Right cardiac atrium (tissue), 5 donors: ENCODE results near the gene HMX3. TPM values are rescaled to one million over a fixed set of nuclear protein-coding genes. Genes with fewer than 3 reads are reported as not detected.
A peak's percentile ranks its signal among the peaks of the same experiment; 100 is the strongest.

Experiments
- ATAC-seq, 2 donors: fragments of 200-7000 bp; cut with Tn5 transposase; one replicate each; pipeline versions ENCODE4 v1.8.0 to v1.9.1; 2020; ENCODE audit warnings: moderate library complexity in 2 of 2, mild to moderate bottlenecking in 1 of 2
- DNase-seq, 3 donors: peaks; one replicate each; pipeline ENCODE4 v3.0.0-alpha.2; 2020
- H3K27ac ChIP-seq: one replicate; pipeline ENCODE4 v1.5.1; 2013; ENCODE audit warnings: mild to moderate bottlenecking, low read length, control low read depth, moderate library complexity
- H3K27me3 ChIP-seq: one replicate; pipeline ENCODE4 v1.6.1; 2013; ENCODE audit not compliant: control insufficient read depth, insufficient read depth
- H3K4me1 ChIP-seq: one replicate; pipeline ENCODE4 v1.6.1; 2013; ENCODE audit warnings: low read length; ENCODE audit not compliant: control insufficient read depth, insufficient read depth
- H3K4me3 ChIP-seq: one replicate; pipeline ENCODE4 v1.5.1; 2013; ENCODE audit warnings: low read length, control low read depth
- H3K9me3 ChIP-seq: one replicate; pipeline ENCODE4 v1.6.1; 2013; ENCODE audit warnings: low read length; ENCODE audit not compliant: control insufficient read depth
- WGBS: extraction: QIAGEN DNeasy Blood & Tissue Kit; methylation state at CpG from one replicate; pipeline ENCODE4 v1.1.7; 2013; 5-methylcytosine and 5-hydroxymethylcytosine counted together
- intact Hi-C, 4 donors: fragments of 100-400 bp; cut with DNase I; formaldehyde crosslinking; loops; one replicate each; pipeline versions ENCODE4 v1.11.0 to v1.14.0; 2022 to 2023
- polyA plus RNA-seq: library from polyadenylated mRNA; stranded (reverse); fragments of 200-250 nt; gene quantifications from one replicate; pipeline ENCODE4 v1.2.3, GENCODE V29; 2013
- total RNA-seq, 4 donors: library from RNA; stranded (reverse); fragmentation: NEBNext Ultra II Directional; extraction: Animal tissue kit (Norgen Biotek cat#: 25700); gene quantifications; one replicate each; pipeline ENCODE4 v1.2.1, GENCODE V29; 2021
- donor health status: healthy with polysubstance abuse.
- donor health status: DM: no; HTN: yes; CAD: no.
- donor health status: DM: no; HTN: no; CAD: no.
- donor health status: DM: no; HTN: yes; CAD: no; lungs with severe emphysema.
- donor health status: DM: yes; HTN: yes; CAD: no.

The HMX3 gene
- total and polyA plus RNA-seq, 5 donors = not detected

DNA sequence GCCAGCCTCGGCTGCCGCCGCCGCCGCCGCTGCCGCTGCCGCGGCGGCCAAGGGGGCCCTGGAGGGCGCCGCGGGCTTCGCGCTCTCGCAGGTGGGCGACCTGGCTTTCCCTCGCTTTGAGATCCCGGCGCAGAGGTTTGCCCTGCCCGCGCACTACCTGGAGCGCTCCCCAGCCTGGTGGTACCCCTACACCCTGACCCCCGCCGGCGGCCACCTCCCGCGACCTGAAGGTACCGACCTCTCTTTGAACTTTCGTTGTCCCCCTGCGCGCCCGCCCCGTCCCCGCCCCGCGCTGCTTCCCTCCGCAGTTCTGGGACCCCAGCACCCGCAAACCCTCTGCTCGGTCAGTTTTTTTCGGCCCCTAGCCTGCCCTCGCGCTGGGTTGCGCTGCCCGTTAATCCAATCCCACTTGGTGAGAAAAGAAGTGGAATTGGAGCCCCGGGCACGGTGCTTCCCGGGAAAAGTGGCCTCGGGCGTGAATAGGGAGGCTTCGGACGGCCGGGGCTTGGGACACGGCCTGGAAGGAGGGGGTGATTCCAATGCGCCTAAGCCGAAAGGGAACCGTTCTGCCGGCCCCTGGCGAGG is 543 bp downstream of the HMX3 start:
- ATAC-seq (no peak), DNase-seq (peak in 1 of 3 donors; percentile 61)
- peak overlapping the region; percentile 23 for H3K4me3 ChIP-seq
- WGBS = 2% methylated on average over 59 of the region's 59 CpGs
- no peaks in the 10 kb centered on the region for H3K27me3 ChIP-seq
- intact Hi-C loops = loop anchor here in 1 of 4 donors (10.0 kb wide), 2 partner anchors 238 to 418 kb away; no protein-coding TSS in a partner anchor
- no peaks in the 10 kb centered on the region for H3K9me3 ChIP-seq
- peaks cover 6% of the 10 kb centered on the region for H3K4me1 ChIP-seq
- no peak overlapping the region for H3K27ac ChIP-seq

DNA sequence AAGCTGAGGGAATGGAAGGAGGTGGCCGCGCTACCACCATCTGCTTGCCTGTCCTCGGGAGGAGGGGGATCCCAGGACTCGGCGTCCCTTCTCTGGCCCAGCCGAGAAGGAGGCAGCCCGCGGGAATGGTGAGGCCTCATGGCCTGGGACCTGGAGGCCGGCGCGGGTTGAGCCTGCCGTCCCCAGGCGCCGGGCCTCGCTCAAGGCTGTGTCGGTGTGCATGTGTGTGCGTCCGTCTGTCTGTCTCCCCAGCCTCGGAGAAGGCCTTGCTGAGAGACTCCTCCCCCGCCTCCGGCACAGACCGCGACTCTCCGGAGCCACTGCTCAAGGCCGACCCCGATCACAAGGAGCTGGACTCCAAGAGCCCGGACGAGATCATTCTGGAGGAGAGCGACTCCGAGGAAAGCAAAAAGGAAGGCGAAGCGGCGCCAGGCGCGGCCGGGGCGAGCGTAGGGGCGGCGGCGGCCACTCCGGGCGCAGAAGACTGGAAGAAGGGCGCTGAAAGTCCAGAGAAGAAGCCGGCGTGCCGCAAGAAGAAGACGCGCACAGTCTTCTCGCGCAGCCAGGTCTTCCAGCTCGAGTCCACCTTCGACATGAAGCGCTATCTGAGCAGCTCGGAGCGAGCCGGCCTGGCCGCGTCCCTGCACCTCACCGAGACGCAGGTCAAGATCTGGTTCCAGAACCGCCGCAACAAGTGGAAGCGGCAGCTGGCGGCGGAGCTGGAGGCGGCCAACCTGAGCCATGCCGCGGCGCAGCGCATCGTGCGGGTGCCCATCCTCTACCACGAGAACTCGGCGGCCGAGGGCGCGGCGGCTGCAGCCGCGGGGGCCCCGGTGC is 1.3 kb downstream of the HMX3 start:
- ATAC-seq = no peak
- Histone ChIP-seq H3K9me3 (no peaks in the 10 kb centered on the region), H3K4me3 (peak overlapping the region; percentile 24), H3K27me3 (no peaks in the 10 kb centered on the region), H3K27ac (no peak overlapping the region), H3K4me1 (peaks cover 6% of the 10 kb centered on the region)
- peak in 1 of 3 donors; percentile 55 for DNase-seq
- WGBS = 1% methylated on average over 83 of the region's 83 CpGs
- intact Hi-C loops = loop anchor here in 1 of 4 donors (10.0 kb wide), 2 partner anchors 238 to 418 kb away; no protein-coding TSS in a partner anchor

DNA sequence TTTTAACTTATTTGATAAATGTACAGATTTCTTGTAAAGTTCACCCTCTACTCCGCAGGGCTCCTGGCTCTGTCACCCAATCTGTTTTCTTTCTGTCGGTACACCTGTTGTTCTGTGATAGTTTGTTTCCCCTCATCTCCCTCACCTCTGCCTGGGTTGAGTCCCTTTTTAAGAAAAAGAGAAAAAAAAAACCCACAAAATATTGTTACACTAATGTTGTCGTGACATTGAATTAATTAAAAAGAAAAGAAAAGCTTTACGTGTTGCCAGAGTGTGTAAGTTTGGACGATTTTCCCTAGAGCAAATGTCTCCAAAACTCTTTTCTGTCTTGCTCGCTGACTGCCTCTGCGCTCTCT is 3.4 kb downstream of the HMX3 start:
- Histone ChIP-seq H3K4me1 (peaks cover 4% of the 10 kb centered on the region), H3K4me3 (no peak overlapping the region), H3K27me3 (no peaks in the 10 kb centered on the region), H3K9me3 (no peaks in the 10 kb centered on the region), H3K27ac (no peak overlapping the region)
- intact Hi-C loops = loop anchor here in 1 of 4 donors (10.0 kb wide), 2 partner anchors 236 to 416 kb away; no protein-coding TSS in a partner anchor
- ATAC-seq (no peak), DNase-seq (no peak)
- 10% methylated on average over 7 of the region's 7 CpGs for WGBS

DNA sequence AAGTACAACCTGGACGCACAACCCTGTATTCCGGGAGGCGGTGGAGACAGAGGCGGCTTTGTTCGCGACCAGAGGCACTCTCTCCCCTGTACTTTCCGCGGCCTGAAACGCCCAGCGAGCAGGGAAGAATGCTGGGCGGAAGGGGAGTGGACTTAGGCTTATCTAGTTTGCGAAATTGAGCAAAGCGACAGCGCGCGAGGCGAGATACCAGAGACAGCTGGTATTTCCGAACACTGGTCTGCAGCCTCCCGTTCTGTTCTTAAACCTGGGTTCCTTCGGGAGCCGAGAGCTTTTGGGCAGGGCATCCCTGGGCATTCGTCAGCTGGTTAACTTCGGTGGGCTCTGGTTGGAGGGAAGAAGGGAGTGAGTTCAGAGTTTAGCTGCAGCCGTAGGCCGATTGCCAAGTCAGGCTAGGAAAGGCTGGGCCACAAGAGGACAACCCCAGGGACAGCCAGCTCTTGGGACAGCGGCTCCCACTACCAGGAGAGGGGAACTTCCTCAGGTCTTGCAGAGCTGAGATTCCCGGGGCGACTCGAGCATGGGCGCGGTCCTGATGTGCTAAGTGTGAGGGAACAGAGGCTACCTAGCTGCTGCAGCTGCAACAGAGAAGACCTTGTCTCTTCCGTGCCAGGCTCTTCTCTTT is 3.9 kb downstream of the HMX3 start:
- Histone ChIP-seq H3K27me3 (no peaks in the 10 kb centered on the region), H3K9me3 (no peaks in the 10 kb centered on the region), H3K27ac (no peak overlapping the region), H3K4me3 (no peak overlapping the region), H3K4me1 (peaks cover 4% of the 10 kb centered on the region)
- peak in 1 of 2 donors; percentile 44 for ATAC-seq
- intact Hi-C loops = loop anchor here in 1 of 4 donors (10.0 kb wide), 2 partner anchors 235 to 415 kb away; no protein-coding TSS in a partner anchor
- peak in 1 of 3 donors; percentile 50 for DNase-seq
- WGBS = 3% methylated on average over 32 of the region's 32 CpGs

DNA sequence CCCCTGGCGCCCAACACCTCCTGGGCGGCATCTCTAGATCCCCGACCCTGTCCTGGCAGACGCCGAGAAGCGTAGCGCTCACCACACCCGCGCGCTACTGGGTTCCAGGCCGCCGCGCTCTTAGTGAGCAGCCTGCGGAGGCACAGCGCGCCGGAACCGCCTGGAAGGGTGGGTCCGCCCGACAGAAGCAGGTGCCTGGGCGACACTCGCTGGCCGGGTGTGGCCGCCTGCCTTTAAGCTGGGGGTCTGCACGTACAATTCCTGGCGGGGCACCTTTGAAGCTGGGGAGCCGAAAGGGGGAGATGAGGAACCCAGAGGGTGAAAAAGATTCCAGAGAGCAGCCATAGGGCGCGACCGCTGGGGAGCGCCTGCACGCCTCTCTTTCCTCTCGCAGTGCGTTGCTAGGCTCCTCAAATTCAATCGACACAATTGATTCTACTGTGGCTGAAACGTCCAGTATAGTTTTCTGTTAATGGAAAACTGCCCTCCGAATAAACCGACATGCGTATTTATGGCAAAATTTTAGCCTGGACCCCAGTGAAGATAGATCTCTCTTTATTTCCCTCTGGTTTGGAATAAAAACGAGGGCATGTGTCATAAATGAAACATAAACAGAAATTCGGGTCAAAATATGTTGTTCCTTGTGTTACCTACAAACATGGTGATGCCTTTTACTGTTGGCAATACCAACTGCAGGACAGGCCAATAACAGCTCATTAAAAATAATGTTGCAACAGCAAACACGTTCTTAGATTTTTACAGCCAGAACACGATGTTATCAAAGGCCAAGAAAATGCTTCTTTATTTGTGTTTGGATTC is 4.6 kb downstream of the HMX3 start:
- DNase-seq = peak in 2 of 3 donors; percentile 22 to 31
- H3K9me3 ChIP-seq = no peaks in the 10 kb centered on the region
- peaks cover 2% of the 10 kb centered on the region for H3K4me1 ChIP-seq
- 4% methylated on average over 43 of the region's 43 CpGs for WGBS
- no peak overlapping the region for H3K4me3 ChIP-seq
- intact Hi-C loops = no loop called here
- H3K27me3 ChIP-seq = no peaks in the 10 kb centered on the region
- no peak overlapping the region for H3K27ac ChIP-seq
- no peak for ATAC-seq

DNA sequence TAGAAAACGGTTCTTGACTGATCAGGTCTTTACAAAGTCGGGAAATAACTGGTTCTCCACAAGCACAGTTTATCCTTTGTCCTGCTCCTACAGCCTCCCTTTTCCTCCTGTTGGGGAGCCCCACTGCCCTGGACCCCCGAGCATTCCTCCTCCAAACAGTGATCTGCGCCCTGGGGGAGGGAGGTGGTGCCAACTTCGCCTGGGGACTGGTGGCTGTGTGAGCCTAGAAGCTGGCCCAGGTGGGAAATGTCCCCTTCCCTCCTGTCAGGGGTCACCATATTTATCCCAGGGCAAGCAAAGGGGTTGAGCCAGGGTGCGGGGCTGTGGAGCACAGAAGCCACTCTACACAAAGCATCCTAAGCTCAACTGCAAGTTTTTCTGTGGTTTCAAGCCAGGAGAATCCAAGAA is 5.2 kb downstream of the HMX3 start:
- WGBS = 6% methylated on average over 6 of the region's 6 CpGs
- DNase-seq (peak in 1 of 3 donors; percentile 30), ATAC-seq (no peak)
- no peak overlapping the region for H3K4me3 ChIP-seq
- no peaks in the 10 kb centered on the region for H3K27me3 ChIP-seq
- peaks cover 2% of the 10 kb centered on the region for H3K4me1 ChIP-seq
- H3K27ac ChIP-seq = no peak overlapping the region
- intact Hi-C loops = no loop called here
- H3K9me3 ChIP-seq = no peaks in the 10 kb centered on the region

DNA sequence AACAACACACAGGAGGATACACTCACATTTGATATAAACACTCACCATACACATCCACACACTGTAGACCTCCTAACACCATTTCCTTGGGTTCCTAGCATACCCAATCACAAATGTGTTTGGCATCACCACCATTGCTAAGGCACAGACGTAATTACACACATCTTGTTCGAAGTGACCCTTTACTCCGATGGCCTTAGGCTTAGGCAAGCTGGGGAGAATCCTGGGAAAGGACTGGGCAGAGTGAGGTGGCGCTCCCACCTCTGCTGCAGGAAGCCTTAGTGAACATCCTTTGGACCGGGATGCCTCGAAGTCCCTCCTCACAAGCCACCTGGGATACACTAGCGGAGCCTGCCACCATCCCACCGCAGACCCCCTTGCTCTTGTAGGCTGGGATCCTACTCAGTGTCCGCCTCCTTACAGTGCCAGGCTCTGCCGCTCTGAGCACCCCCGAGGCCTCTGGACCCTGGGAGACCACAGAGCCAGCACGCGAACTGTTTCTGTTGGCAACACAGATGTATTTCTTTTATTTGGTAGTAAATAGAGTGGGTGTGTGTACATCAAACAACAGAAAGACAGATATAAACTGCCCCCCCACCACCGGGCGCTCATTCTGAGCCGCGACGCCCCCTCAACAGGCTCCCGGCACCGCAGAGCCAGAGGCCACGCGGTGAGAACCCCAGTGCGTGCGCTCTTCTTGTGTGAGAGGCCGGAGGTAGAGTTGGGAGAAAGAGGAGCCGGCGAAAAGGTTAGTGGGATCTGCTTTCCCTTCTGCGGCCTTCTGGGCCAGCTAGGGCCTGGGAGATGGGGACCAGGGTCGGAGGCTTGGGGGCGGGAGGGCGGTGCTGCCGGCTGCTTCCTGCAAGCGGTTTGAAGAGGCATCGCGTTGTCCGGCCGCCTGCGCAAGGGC is 6.3 kb downstream of the HMX3 start:
- 9% methylated on average over 38 of the region's 38 CpGs for whole genome bisulfite sequencing
- ATAC-seq (no peak), DNase-seq (no peak)
- no peak overlapping the region for H3K4me3 ChIP-seq
- intact Hi-C loops = no loop called here
- H3K9me3 ChIP-seq = no peaks in the 10 kb centered on the region
- H3K27me3 ChIP-seq = no peaks in the 10 kb centered on the region
- H3K27ac ChIP-seq = no peak overlapping the region
- H3K4me1 ChIP-seq = peaks cover 2% of the 10 kb centered on the region

DNA sequence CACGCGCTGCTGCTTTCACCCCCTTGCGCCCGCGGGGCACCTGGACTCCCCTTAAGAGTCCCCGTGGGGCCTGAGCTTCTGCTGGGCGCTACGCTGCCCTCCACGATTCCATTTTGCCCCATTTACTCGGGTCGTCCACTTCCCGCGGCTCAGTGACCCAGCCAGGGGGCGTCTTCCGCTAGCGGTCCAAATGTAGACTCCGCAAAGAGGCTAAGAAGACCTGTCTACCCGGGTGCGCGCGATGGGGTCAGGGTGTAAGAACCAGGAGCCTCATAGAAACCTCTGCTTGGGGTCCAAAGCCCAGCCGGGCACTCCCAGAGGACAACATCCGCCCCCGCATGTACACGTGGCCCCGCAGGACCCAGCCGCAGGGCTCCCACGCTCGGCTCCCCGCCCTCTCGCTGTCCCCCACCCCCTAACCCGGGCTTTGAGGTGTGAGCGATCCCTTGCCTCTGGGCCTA is 7.0 kb downstream of the HMX3 start:
- ATAC-seq (no peak), DNase-seq (no peak)
- Histone ChIP-seq H3K4me1 (no peaks in the 10 kb centered on the region), H3K4me3 (no peak overlapping the region), H3K9me3 (no peaks in the 10 kb centered on the region), H3K27me3 (no peaks in the 10 kb centered on the region), H3K27ac (no peak overlapping the region)
- intact Hi-C loops = no loop called here
- 4% methylated on average over 33 of the region's 33 CpGs for WGBS

DNA sequence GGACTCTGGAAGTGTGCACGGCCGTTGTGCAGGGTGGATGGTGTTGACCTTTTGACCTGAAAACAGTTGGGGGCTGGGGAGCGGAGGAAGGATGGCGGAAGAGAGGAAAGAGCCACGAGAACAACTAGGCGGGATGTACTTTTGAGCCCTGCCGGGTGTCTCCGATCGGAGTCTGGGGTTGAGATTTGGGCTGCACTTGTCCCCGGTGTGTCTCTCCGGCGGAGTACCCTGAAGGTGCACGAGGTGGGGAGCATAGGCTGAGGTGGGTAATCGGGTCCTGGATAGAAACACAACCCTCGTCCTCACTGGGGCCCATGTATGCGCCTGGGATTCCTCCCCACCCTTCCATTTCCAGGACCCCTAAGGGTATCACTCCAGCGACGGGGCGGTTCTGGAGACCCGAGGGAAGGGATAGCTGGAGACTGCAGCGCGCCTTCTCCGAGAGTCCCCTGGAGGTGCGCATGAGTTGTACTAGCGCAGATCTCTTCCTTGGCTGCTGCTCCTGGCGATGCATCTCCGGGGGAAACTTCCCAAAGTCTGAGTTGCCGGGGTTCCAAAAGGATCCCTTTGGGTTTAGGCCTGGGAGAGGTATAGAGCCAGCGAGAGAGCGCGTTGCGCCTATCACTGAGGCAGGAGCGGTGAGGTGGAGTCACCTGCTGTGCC is 7.5 kb downstream of the HMX3 start:
- WGBS = 3% methylated on average over 33 of the region's 33 CpGs
- intact Hi-C loops = no loop called here
- Histone ChIP-seq H3K9me3 (no peaks in the 10 kb centered on the region), H3K4me3 (no peak overlapping the region), H3K27ac (no peak overlapping the region), H3K4me1 (no peaks in the 10 kb centered on the region), H3K27me3 (no peaks in the 10 kb centered on the region)
- no peak for DNase-seq
- no peak for ATAC-seq
